ENCODE results near the gene UQCC5.

The UQCC5 gene

GRCh38 chr3:52535411-52536111 lies 844 bp upstream of the UQCC5 start:
- no peak for DNase-seq

- no peak for DNase-seq
Measured at GRCh38 chr3:52536112-52536368, 365 bp upstream of the UQCC5 start.

DNA sequence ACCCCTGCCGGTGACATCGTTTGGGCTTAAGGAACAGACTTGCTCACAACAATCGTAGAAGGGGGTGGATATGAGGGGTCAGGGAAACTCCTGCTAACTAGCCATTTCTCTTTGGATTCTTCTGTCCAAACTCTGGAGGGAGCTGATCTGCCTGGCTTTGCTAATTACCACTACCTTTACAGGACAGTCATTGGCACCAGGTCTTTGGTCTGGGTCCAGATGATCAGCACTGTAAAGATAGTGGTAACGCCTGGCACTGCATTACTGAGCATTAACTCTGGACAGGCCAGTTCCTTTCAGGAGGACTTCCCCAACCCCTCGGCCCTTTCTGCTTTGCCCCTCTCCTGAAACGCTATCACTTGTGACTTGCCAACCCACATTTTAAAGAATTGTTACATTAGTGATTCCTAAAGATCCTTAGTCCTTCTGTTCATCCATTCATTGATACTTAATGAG lies 788 bp downstream of the UQCC5 start:
- DNase-seq = no peak

GRCh38 chr3:52537726-52538421 lies 1.5 kb downstream of the UQCC5 start:
- DNase-seq = no peak

GRCh38 chr3:52539010-52539653 lies 2.7 kb downstream of the UQCC5 start:
- peak; percentile 71 for DNase-seq

DNA sequence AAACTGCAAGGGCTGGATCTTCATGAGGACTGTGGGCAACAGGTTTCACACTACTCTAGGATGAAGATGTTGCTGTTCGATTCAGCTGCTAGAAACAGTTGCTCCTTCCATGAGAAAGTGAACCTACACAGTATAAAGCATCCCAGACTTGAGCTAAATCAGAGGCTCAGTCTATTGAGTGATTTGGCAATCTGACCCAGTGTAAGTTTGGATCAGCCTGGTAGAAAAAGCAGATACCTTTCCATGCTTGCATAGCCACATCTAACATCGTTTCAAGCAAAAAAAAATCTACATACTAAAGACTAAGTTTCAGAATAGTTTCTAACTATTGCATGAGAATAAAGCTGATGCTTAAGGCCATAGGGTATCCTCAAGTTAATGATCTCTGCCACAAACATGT lies 4.6 kb downstream of the UQCC5 start:
- DNase-seq = no peak

- no peak for DNase-seq
Measured at GRCh38 chr3:52544937-52545336, 8.5 kb downstream of the UQCC5 start.

- no peak for DNase-seq
Measured at GRCh38 chr3:52546111-52546901, 9.9 kb downstream of the UQCC5 start.

GRCh38 chr3:52547143-52547542 lies 10.7 kb downstream of the UQCC5 start:
- no peak for DNase-seq

- no peak for DNase-seq
Measured at GRCh38 chr3:52551118-52551517, 14.7 kb downstream of the UQCC5 start.

DNA sequence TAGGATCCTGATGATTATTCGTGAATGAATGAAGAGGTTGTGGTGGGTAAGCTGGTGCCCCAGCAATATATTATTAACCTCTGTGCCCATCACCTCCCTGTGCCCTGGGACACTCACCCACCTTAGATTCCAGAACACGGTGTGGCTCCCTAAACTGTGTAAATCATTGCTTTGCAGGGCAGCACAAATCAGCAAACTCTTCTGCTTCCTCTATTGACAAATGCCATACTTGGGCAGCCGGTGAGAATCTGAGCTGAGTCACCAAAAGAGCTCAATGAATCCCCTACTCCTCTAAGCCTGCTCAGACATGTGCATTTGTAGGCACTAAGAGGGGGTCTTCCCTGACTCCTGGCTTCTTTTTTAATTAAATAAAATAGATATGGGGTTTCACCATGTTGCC lies 15.7 kb downstream of the UQCC5 start:
- no peak for DNase-seq

DNA sequence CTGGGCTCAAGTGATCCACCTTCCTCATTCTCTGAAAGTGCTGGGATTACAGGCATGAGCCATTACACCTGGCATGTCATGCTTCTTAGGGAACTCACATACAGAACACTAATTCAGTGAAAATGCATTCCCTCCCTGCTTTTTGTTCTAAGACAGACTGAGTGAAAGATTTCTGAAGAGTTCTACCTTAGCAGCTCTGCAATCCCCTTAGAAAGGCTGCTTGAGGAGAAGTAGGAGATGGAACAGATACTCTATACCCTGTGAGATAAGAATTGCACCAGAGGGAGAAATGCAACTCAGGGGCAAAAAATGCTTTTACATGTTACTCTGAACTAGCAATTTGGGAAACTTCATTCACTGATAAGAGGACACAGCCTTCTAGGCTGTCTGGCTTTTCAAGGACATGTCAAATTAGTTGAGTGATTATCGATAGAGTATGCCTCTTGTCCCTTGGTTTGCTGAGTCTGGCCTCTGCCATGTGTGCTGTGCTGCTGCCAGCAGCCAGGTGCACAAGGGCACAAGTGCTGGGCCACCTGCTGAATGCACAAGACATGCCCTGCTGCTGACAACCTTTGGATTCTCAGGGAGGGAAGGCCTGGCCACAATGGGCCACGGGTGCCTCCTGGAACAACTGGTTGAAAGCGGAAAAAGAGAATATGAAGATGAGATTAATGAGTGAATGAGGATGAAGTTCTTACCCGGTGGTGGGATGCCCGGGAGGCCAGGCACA lies 17.8 kb downstream of the UQCC5 start:
- no peak for DNase-seq

GRCh38 chr3:52555056-52555455 lies 18.7 kb downstream of the UQCC5 start:
- no peak for DNase-seq

DNA sequence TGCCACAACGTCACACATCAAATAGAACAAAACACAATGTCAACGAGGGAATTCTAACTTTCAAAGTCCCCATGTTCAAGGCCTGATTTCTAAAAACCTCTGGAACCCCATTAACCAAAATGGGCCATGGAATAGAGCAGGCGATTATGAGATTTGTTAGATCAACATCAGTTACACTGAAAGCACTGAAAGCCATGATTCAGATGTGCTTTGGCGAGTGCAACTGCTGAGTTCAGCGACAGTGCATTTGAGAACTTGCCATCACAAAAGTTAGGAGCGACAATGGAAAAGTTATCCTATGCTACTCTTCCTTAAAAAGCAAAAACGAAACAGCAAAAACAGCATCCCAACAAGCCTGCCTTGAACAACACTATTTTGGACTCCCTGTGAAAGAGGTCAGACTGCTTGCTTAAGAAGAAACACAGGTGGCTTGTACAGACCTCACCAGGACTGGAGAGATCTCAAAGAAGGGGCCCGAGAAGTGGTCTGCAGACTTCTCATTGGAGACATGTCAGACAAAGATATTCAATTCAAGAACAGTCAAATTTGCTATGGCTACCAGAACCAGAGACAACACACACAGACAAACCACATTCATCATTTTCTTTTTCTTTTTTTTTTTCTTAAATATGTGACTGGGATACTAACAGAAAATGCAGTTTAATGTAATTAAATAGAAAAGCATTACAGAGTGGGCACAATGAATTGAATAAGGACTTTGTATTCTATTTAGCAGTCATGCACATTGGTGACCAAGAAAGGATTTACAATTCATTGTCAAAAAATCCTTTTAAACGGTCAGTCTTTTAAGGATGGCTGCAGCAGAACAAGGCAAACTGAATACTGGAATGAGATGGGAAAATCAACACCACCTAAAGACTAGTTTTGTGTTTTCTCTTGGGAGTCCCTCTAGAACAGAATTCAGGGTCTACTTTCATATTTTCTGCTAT lies 20.9 kb downstream of the UQCC5 start:
- no peak for DNase-seq

DNA sequence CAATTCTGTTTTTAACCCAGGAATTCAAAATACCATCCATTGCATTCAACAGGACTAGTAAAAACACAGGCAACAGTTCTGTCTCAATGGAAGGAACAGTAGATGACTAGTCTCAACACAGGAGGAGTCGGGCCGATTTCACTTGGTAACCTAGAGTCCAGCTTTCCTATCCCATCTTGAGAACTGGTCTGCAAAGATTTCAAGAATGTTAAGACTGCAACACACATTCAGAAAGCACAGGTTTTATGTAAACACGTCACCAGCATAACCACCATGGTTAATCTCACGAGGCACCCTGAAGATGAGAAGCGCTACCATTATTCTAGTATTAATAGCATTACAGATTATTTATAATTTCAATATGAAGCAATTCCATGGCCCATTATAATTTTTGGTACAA lies 22.0 kb downstream of the UQCC5 start:
- DNase-seq = no peak

GRCh38 chr3:52561028-52561747 lies 24.8 kb downstream of the UQCC5 start:
- no peak for DNase-seq

- no peak for DNase-seq
Measured at GRCh38 chr3:52563984-52564383, 27.6 kb downstream of the UQCC5 start.

DNA sequence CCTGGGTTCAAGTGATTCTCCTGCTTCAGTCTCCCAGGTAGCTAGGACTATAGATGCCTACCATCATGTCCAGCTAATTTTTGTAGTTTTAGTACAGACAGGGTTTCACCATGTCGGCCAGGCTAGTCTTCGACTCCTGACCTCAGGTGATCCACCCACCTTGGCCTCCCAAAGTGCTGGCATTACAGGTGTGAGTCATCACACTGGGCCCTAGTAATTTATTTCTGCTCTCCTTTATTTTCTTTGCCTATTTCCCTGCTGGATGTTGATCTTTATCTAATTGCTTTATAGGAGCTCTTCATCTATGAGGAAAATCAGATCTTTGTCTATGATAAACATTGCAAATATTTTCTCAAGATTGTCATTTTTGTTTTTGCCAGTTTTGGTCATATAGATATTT lies 31.7 kb downstream of the UQCC5 start:
- no peak for DNase-seq

GRCh38 chr3:52570076-52570475 lies 33.7 kb downstream of the UQCC5 start:
- DNase-seq = no peak

GRCh38 chr3:52572221-52572620 lies 35.8 kb downstream of the UQCC5 start:
- no peak for DNase-seq
